ENCODE measurements around the gene HIC2.
"Not testable (repeated sequence)": the region's sequence is repeated elsewhere in the genome, so short reads cannot be mapped to it uniquely, and the experiment has no call there.

- not testable (repeated sequence) for TF ChIP-seq CTCF (IDR thresholded peaks at IDR 0.05); FOXK1 (CRISPR knock-in tag; IDR thresholded peaks at IDR 0.05); USF2 (CRISPR knock-in tag; IDR thresholded peaks at IDR 0.05); CREM (CRISPR knock-in tag; IDR thresholded peaks at IDR 0.05); JUN (CRISPR knock-in tag; IDR thresholded peaks at IDR 0.05)
These were observed 32.5 kb upstream of the HIC2 start for GRCh38 chr22:21384468-21385357.
